Panc1 (cell line): ENCODE results near the gene MAD1L1. TPM values are rescaled to one million over a fixed set of nuclear protein-coding genes. Genes with fewer than 3 reads are reported as not detected.

ENCODE experiments used
- ATAC-seq: fragments of 200-7000 bp; cut with Tn5 transposase; 2 replicates; pipeline ENCODE4 v1.9.1; 2020; ENCODE audit warnings: mild to moderate bottlenecking, moderate library complexity
- BruUV-seq: library from RNA; stranded (reverse); fragments of 400-500 nt; replicated peaks from 2 replicates; lab custom pipeline; 2021; lab: Mats Ljungman, UMichigan
- CTCF ChIA-PET: fragments of 300-600 bp; sonication (Branson Sonifier 250); formaldehyde crosslinking; loops from one replicate; lab custom pipeline; 2022; ENCODE audit warnings: antibody characterized with exemption; lab: Charles Lee
- POLR2A ChIA-PET: fragments of 300-600 bp; sonication (Branson Sonifier 250); formaldehyde crosslinking; loops from one replicate; lab custom pipeline; 2022; ENCODE audit warnings: antibody characterized with exemption; lab: Charles Lee
- DNase-seq: peaks from one replicate; pipeline ENCODE4 v3.0.0-alpha.2; 2010; ENCODE audit warnings: low read depth, low spot score
- H3K27ac ChIP-seq: 2 replicates; pipeline ENCODE4 v1.5.1; 2011; ENCODE audit warnings: mild to moderate bottlenecking, low read length, inconsistent platforms
- H3K27me3 ChIP-seq: fragments of 200-500 bp; sonication (Bioruptor generic); 2 replicates; pipeline ENCODE4 v1.6.0; 2014; ENCODE audit warnings: low read length, inconsistent platforms; ENCODE audit not compliant: control insufficient read depth, insufficient read depth
- H3K36me3 ChIP-seq: fragments of 200-500 bp; sonication (Bioruptor generic); 2 replicates; pipeline ENCODE4 v1.5.1; 2014; ENCODE audit warnings: inconsistent platforms, mild to moderate bottlenecking, low read length, moderate library complexity; ENCODE audit not compliant: control insufficient read depth, insufficient read depth
- H3K4me1 ChIP-seq: 2 replicates; pipeline ENCODE4 v1.5.1; 2011; ENCODE audit warnings: inconsistent platforms, mild to moderate bottlenecking, low read length, moderate library complexity; ENCODE audit not compliant: control insufficient read depth, insufficient read depth
- H3K4me3 ChIP-seq, 2 experiments: 2 replicates each; pipeline ENCODE4 v1.5.1; 2011 to 2012; ENCODE audit warnings: low read depth in 2 of 2, low read length in 2 of 2, mild to moderate bottlenecking in 2 of 2, inconsistent platforms in 1 of 2, moderate library complexity in 1 of 2
- H3K9me3 ChIP-seq: fragments of 200-500 bp; sonication (Bioruptor generic); 2 replicates; pipeline ENCODE4 v1.5.1; 2014; ENCODE audit warnings: low read depth, mild to moderate bottlenecking, inconsistent platforms, low read length, moderate library complexity; ENCODE audit not compliant: control insufficient read depth, insufficient read depth
- POLR2AphosphoS5 ChIP-seq: IDR thresholded peaks from 2 replicates; pipeline ENCODE4 v1.6.1; 2012; ENCODE audit warnings: mild to moderate bottlenecking, low read depth, low read length, moderate library complexity
- SIN3A ChIP-seq: IDR thresholded peaks from 2 replicates; pipeline ENCODE4 v1.6.1; 2012; ENCODE audit warnings: low read depth, mild to moderate bottlenecking, low read length, moderate library complexity, borderline replicate concordance; ENCODE audit not compliant: insufficient read depth
- TCF7L2 ChIP-seq: IDR thresholded peaks from 2 replicates; pipeline ENCODE4 v1.6.1; 2011; ENCODE audit warnings: mild to moderate bottlenecking, low read depth, low read length, inconsistent platforms
- in situ Hi-C: cut with HindIII; loops from 2 replicates; pipeline ENCODE4 v1.10.0; 2016; ENCODE audit warnings: low sequenced_read_pairs, low pct_unique_long_range_greater_than_20kb
- intact Hi-C: fragments of 100-400 bp; cut with micrococcal nuclease; formaldehyde crosslinking; loops from one replicate; pipeline ENCODE4 v1.10.0; 2022; ENCODE audit not compliant: unreplicated experiment
- total RNA-seq: library from RNA; stranded (reverse); gene quantifications from one replicate; pipeline ENCODE4 v1.2.1, GENCODE V29; 2021; ENCODE audit not compliant: unreplicated experiment
- TF ChIP-seq, protein P1 (sequence below), 2 experiments: IDR thresholded peaks; 2 replicates each; pipeline ENCODE4 v1.6.1; 2011 to 2012; ENCODE audit warnings: low read depth in 2 of 2, control low read depth in 1 of 2, low read length in 1 of 2, mild to moderate bottlenecking in 1 of 2, moderate library complexity in 1 of 2; ENCODE audit not compliant: insufficient read depth in 1 of 2
- TF ChIP-seq, protein P2 (sequence below): fragments of 450-650 bp; IDR thresholded peaks from 2 replicates; pipeline ENCODE4 v1.5.1; 2017; ENCODE audit warnings: mild to moderate bottlenecking

The MAD1L1 gene
- total RNA-seq, 1 experiment from 2014 or later = 70.8 TPM

DNA sequence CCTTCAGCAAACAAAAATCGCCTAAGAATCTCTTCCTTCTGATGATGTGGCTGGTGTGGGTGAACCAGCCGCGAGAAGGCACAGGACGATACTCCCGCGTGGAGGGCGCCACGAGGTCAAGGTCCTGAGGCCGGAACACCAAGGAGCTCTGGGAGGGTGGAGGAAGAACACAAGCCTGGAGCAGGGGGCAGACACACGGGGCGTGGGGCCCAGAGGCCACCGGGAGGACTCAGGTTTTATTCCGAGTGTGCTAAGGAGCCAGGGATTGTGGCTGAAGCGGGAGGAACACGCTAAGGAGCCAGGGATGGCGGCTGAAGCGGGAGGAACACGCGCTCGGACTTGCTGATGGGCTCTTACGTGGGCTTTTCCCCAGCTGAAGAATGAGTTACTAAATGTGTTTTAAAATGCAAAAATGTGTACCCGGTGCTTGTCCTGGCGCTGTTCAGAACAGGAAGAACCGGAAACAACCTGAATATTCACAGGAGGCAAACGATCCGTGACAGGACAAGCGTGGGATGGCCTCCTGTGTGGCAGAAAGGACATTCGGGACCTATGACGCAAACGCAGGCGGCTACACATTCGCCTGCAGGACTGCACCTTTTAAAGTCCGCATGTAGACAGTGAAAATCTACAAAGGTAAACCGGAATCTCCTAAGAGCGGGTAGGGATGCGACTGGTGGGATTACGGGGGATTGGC lies 64.0 kb downstream of the MAD1L1 start:
- H3K27me3 ChIP-seq = no peaks in the 10 kb centered on the region
- no peak for DNase-seq
- ChIA-PET POLR2A (no interaction called here), CTCF (no interaction called here)
- H3K4me1 ChIP-seq = peaks cover 13% of the 10 kb centered on the region; the same call in 1 of the 2 replicates
- no TSS peak for BruUV-seq
- no peak for ATAC-seq
- in situ Hi-C loops = no loop called here
- no peak overlapping the region for H3K4me3 ChIP-seq
- no peaks in the 10 kb centered on the region for H3K36me3 ChIP-seq
- H3K9me3 ChIP-seq = no peaks in the 10 kb centered on the region
- intact Hi-C loops = no loop called here
- TF ChIP-seq TCF7L2 (no peak), SIN3A (no peak)
- TF ChIP-seq, protein P1, sequence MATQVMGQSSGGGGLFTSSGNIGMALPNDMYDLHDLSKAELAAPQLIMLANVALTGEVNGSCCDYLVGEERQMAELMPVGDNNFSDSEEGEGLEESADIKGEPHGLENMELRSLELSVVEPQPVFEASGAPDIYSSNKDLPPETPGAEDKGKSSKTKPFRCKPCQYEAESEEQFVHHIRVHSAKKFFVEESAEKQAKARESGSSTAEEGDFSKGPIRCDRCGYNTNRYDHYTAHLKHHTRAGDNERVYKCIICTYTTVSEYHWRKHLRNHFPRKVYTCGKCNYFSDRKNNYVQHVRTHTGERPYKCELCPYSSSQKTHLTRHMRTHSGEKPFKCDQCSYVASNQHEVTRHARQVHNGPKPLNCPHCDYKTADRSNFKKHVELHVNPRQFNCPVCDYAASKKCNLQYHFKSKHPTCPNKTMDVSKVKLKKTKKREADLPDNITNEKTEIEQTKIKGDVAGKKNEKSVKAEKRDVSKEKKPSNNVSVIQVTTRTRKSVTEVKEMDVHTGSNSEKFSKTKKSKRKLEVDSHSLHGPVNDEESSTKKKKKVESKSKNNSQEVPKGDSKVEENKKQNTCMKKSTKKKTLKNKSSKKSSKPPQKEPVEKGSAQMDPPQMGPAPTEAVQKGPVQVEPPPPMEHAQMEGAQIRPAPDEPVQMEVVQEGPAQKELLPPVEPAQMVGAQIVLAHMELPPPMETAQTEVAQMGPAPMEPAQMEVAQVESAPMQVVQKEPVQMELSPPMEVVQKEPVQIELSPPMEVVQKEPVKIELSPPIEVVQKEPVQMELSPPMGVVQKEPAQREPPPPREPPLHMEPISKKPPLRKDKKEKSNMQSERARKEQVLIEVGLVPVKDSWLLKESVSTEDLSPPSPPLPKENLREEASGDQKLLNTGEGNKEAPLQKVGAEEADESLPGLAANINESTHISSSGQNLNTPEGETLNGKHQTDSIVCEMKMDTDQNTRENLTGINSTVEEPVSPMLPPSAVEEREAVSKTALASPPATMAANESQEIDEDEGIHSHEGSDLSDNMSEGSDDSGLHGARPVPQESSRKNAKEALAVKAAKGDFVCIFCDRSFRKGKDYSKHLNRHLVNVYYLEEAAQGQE (IDR thresholded peaks at IDR 0.05; ENCODE audit: insufficient read depth in 1 of 2, low read depth in 2 of 2, low read length in 1 of 2) = no peak
- TF ChIP-seq, protein P2, sequence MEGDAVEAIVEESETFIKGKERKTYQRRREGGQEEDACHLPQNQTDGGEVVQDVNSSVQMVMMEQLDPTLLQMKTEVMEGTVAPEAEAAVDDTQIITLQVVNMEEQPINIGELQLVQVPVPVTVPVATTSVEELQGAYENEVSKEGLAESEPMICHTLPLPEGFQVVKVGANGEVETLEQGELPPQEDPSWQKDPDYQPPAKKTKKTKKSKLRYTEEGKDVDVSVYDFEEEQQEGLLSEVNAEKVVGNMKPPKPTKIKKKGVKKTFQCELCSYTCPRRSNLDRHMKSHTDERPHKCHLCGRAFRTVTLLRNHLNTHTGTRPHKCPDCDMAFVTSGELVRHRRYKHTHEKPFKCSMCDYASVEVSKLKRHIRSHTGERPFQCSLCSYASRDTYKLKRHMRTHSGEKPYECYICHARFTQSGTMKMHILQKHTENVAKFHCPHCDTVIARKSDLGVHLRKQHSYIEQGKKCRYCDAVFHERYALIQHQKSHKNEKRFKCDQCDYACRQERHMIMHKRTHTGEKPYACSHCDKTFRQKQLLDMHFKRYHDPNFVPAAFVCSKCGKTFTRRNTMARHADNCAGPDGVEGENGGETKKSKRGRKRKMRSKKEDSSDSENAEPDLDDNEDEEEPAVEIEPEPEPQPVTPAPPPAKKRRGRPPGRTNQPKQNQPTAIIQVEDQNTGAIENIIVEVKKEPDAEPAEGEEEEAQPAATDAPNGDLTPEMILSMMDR = no peak
- H3K27ac ChIP-seq = no peak overlapping the region

DNA sequence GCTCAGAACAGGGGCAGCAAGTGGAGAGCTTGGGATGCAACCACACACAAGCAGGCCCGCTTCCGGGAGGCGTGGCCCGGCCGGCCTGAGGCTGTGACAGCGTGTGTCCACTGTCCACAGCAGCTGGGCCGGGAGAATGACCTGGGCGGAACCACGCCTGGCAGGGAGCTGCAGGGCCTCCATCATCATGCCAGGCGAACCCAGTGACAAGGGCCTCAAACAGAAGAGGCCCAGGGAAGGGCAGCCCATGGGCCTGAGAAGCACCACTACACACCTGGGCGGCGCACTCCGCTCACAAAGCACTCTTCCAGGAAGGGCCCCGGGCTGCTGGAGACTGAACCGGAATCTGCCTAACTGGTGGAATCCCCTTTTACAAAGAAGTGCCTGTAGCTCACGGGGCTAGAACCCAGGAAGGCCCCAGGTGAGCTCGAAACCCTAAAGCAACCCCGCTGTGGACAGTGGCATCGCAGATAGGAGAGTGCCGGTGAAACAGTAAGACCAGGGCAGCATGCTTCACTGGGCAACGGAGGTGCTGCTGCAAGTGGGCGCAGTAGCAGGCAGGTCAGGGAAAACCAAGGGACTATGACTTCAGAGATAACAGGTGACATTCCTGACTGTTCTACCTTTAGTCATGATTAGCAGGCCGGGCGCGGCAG lies 66.0 kb downstream of the MAD1L1 start:
- DNase-seq = no peak
- ATAC-seq = no peak
- TF ChIP-seq SIN3A (no peak), TCF7L2 (no peak), POLR2AphosphoS5 (no peak)
- TF ChIP-seq, protein P2 = no peak
- TF ChIP-seq, protein P1 (IDR thresholded peaks at IDR 0.05; ENCODE audit: insufficient read depth in 1 of 2, low read depth in 2 of 2, low read length in 1 of 2) = no peak
- 0 out of 2 replicates have a peak, but pooled peaks cover 3% of the 10 kb centered on the region for H3K4me1 ChIP-seq
- no peak overlapping the region for H3K4me3 ChIP-seq
- BruUV-seq = no TSS peak
- in situ Hi-C loops = no loop called here
- ChIA-PET CTCF (no interaction called here), POLR2A (no interaction called here)
- H3K9me3 ChIP-seq = no peaks in the 10 kb centered on the region
- H3K27ac ChIP-seq = no peak overlapping the region
- H3K27me3 ChIP-seq = no peaks in the 10 kb centered on the region
- no peaks in the 10 kb centered on the region for H3K36me3 ChIP-seq
- intact Hi-C loops = no loop called here
